Epidermal melanocyte (primary cell): Measurements from ENCODE around the gene MACROH2A2.
"Not testable (repeated sequence)": the region's sequence is repeated elsewhere in the genome, so short reads cannot be mapped to it uniquely, and the experiment has no call there.

ENCODE experiments used
- DNase-seq: peaks from one replicate; pipeline ENCODE4 v3.0.0; 2011; ENCODE audit warnings: low spot score; ENCODE audit not compliant: insufficient read length

MACROH2A2 gene

DNA sequence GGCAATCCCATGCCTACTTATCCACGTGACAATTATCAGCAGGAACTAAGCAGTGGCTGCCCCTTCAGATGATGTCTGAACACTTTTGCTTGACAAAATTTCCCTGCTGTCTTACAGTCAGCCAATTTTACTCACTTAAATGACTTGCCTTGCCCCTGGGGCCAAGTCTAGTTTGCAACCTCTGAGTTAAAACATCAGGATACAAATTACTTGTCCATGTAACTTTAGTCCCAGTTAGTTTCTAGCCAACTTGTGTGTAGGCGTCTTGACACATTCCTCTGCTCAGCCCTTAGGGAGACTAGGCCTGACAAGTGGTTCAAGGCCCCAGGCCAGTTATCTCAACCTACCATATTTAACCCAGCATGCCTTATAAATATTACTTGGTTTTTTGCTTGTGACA lies 105.5 kb downstream of the MACROH2A2 start:
- no peak for DNase-seq

GRCh38 chr10:70159366-70159765 lies 106.7 kb downstream of the MACROH2A2 start:
- not testable (repeated sequence) for DNase-seq

DNA sequence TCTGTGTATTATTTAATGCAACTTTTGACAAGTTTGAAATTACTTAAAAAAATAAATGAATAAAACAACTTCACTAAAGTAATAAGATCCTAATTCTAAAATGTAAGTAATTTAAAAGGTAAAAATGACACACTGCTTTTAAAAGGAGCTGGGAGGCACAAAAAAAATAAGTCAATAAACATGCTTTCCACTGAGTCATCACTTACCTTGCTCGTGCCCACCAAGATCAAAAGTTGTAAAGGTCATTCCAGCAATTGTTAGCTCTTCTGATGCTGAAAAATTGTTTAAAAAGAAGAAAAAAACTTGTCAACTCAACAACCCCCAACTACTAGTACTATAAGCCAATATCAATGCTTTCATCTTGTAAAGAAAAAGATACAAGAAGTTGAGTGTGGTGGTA lies 108.2 kb downstream of the MACROH2A2 start:
- no peak for DNase-seq
